ENCODE measurements around the gene NOC4L.

Gene NOC4L

GRCh38 chr12:132201391-132202120 lies 57.3 kb downstream of the NOC4L start:
- no peak for TF ChIP-seq CTCF (IDR thresholded peaks at IDR 0.05; ENCODE audit: low read depth, low read length, missing control alignments)
- DNase-seq (ENCODE audit: low read depth): no peak
- H3K4me3 ChIP-seq (ENCODE audit: low read depth, low read length): no peak overlapping the region

Data from GM12864 (cell line).